Measurements from ENCODE around the gene RPL31. TPM values are rescaled to one million over a fixed set of nuclear protein-coding genes. Genes with fewer than 3 reads are reported as not detected.

The RPL31 gene
- total RNA-seq (1,000 to 10,000 TPM in 1 of 4 donors, 100 to 1,000 TPM in 3; 822 to 1,044 (median 917) TPM), polyA plus RNA-seq (3,971 TPM)
- long read RNA-seq, donor 1, transcript RPL31-208 (4 exons, 825 nt) = minor isoform, 56 of 170 reads
- long read RNA-seq, donor 1, transcript RPL31-201 (5 exons, 1,865 nt) = major isoform, 102 of 170 reads
- long read RNA-seq, donor 1, partial matches to known transcripts = 5 of 170 reads
- long read RNA-seq, donor 1, other reads (novel, unspliced or antisense) = 3 of 170 reads
- long read RNA-seq, donor 2, transcript RPL31-201 (5 exons, 1,865 nt) = major isoform, 153 of 182 reads
- long read RNA-seq, donor 2, transcript RPL31-208 (4 exons, 825 nt) = minor isoform, 25 of 182 reads
- long read RNA-seq, donor 2, partial matches to known transcripts = 1 of 182 reads
- long read RNA-seq, donor 2, other reads (novel, unspliced or antisense) = 2 of 182 reads
- long read RNA-seq, donor 3, transcript RPL31-208 (4 exons, 825 nt) = minor isoform, 6 of 82 reads
- long read RNA-seq, donor 3, transcript RPL31-201 (5 exons, 1,865 nt) = major isoform, 54 of 82 reads
- long read RNA-seq, donor 3, transcript RPL31-205 (4 exons, 716 nt) = minor isoform, 5 of 82 reads
- long read RNA-seq, donor 3, partial matches to known transcripts = 6 of 82 reads
- long read RNA-seq, donor 3, other reads (novel, unspliced or antisense) = 7 of 82 reads
- long read RNA-seq, donor 4, transcript RPL31-208 (4 exons, 825 nt) = minor isoform, 22 of 150 reads
- long read RNA-seq, donor 4, transcript RPL31-201 (5 exons, 1,865 nt) = major isoform, 120 of 150 reads
- long read RNA-seq, donor 4, partial matches to known transcripts = 2 of 150 reads
- long read RNA-seq, donor 4, other reads (novel, unspliced or antisense) = 3 of 150 reads

- Histone ChIP-seq H3K27ac (ENCODE audit: low read length) (peak within 1 kb of the TSS; percentile 63), H3K9me3 (ENCODE audit: control insufficient read depth, low read length) (no peaks in the 10 kb centered on the region), H3K27me3 (ENCODE audit: control insufficient read depth, insufficient read depth) (no peaks in the 10 kb centered on the region), H3K4me1 (ENCODE audit: control insufficient read depth, insufficient read depth, low read length) (peaks cover 3% of the 10 kb centered on the region), H3K4me3 (ENCODE audit: low read length) (peak within 1 kb of the TSS; percentile 81)
- 3% methylated on average over 59 of the region's 59 CpGs for WGBS
- ATAC-seq (peak; percentile 96 to 98), DNase-seq (peak; percentile 98 to 99 (median 98))
- intact Hi-C loops (cut with DNase I) = no loop called here
These were observed at the start of gene RPL31 for GRCh38 chr2:101001691-101002561. RPL31 (plus strand) TSS chr2:101002289; CDS start chr2:101002702, 413 bp downstream.

- no peaks in the 10 kb centered on the region for H3K9me3 ChIP-seq (ENCODE audit: control insufficient read depth, low read length)
- no peak overlapping the region for H3K27ac ChIP-seq (ENCODE audit: low read length)
- intact Hi-C loops (cut with DNase I) = no loop called here
- peaks cover 2% of the 10 kb centered on the region for H3K4me1 ChIP-seq (ENCODE audit: control insufficient read depth, insufficient read depth, low read length)
- DNase-seq = no peak
- WGBS = 94% methylated on average over 2 of the region's 2 CpGs
- no peak overlapping the region for H3K4me3 ChIP-seq (ENCODE audit: low read length)
- H3K27me3 ChIP-seq (ENCODE audit: control insufficient read depth, insufficient read depth) = no peaks in the 10 kb centered on the region
- ATAC-seq = no peak
These were observed 49.6 kb upstream of the RPL31 start for GRCh38 chr2:100952512-100952911.

- H3K27me3 ChIP-seq (ENCODE audit: control insufficient read depth, insufficient read depth) = no peaks in the 10 kb centered on the region
- peaks cover 2% of the 10 kb centered on the region for H3K4me1 ChIP-seq (ENCODE audit: control insufficient read depth, insufficient read depth, low read length)
- intact Hi-C loops (cut with DNase I) = no loop called here
- ATAC-seq (no peak), DNase-seq (no peak)
- no peak overlapping the region for H3K4me3 ChIP-seq (ENCODE audit: low read length)
- 93% methylated on average over 11 of the region's 11 CpGs for WGBS
- H3K9me3 ChIP-seq (ENCODE audit: control insufficient read depth, low read length) = no peaks in the 10 kb centered on the region
- H3K27ac ChIP-seq (ENCODE audit: low read length) = no peak overlapping the region
These were observed 48.6 kb upstream of the RPL31 start for GRCh38 chr2:100953406-100954043.

- Histone ChIP-seq H3K4me1 (ENCODE audit: control insufficient read depth, insufficient read depth, low read length) (peaks cover 2% of the 10 kb centered on the region), H3K9me3 (ENCODE audit: control insufficient read depth, low read length) (no peaks in the 10 kb centered on the region), H3K4me3 (ENCODE audit: low read length) (no peak overlapping the region), H3K27me3 (ENCODE audit: control insufficient read depth, insufficient read depth) (no peaks in the 10 kb centered on the region), H3K27ac (ENCODE audit: low read length) (no peak overlapping the region)
- no peak for ATAC-seq
- WGBS = 77% methylated on average over 6 of the region's 6 CpGs
- no peak for DNase-seq
- intact Hi-C loops (cut with DNase I) = no loop called here
These were observed 48.1 kb upstream of the RPL31 start for GRCh38 chr2:100954044-100954420.

- Histone ChIP-seq H3K4me1 (ENCODE audit: control insufficient read depth, insufficient read depth, low read length) (peaks cover 4% of the 10 kb centered on the region), H3K27me3 (ENCODE audit: control insufficient read depth, insufficient read depth) (no peaks in the 10 kb centered on the region), H3K4me3 (ENCODE audit: low read length) (no peak overlapping the region), H3K27ac (ENCODE audit: low read length) (no peak overlapping the region), H3K9me3 (ENCODE audit: control insufficient read depth, low read length) (no peaks in the 10 kb centered on the region)
- 91% methylated on average over 4 of the region's 4 CpGs for WGBS
- ATAC-seq (no peak), DNase-seq (no peak)
- intact Hi-C loops (cut with DNase I) = no loop called here
These were observed 46.9 kb upstream of the RPL31 start for GRCh38 chr2:100955226-100955625.

- WGBS = 96% methylated on average over 5 of the region's 5 CpGs
- no peaks in the 10 kb centered on the region for H3K27me3 ChIP-seq (ENCODE audit: control insufficient read depth, insufficient read depth)
- no peak overlapping the region for H3K4me3 ChIP-seq (ENCODE audit: low read length)
- no peaks in the 10 kb centered on the region for H3K9me3 ChIP-seq (ENCODE audit: control insufficient read depth, low read length)
- DNase-seq (no peak), ATAC-seq (no peak)
- H3K27ac ChIP-seq (ENCODE audit: low read length) = no peak overlapping the region
- intact Hi-C loops (cut with DNase I) = no loop called here
- peaks cover 4% of the 10 kb centered on the region for H3K4me1 ChIP-seq (ENCODE audit: control insufficient read depth, insufficient read depth, low read length)
These were observed 46.0 kb upstream of the RPL31 start for GRCh38 chr2:100956081-100956480.

- WGBS = 61% methylated on average over 16 of the region's 16 CpGs
- DNase-seq (no peak), ATAC-seq (peak; percentile 72 to 77)
- Histone ChIP-seq H3K27me3 (ENCODE audit: control insufficient read depth, insufficient read depth) (no peaks in the 10 kb centered on the region), H3K27ac (ENCODE audit: low read length) (peak overlapping the region; percentile 32), H3K4me1 (ENCODE audit: control insufficient read depth, insufficient read depth, low read length) (peaks cover 4% of the 10 kb centered on the region), H3K9me3 (ENCODE audit: control insufficient read depth, low read length) (no peaks in the 10 kb centered on the region), H3K4me3 (ENCODE audit: low read length) (no peak overlapping the region)
- intact Hi-C loops (cut with DNase I) = no loop called here
These were observed 44.0 kb upstream of the RPL31 start for GRCh38 chr2:100957996-100958653.

GRCh38 chr2:100959225-100959880 lies 42.7 kb upstream of the RPL31 start:
- 37% methylated on average over 6 of the region's 6 CpGs for WGBS
- H3K4me1 ChIP-seq (ENCODE audit: control insufficient read depth, insufficient read depth, low read length) = peaks cover 4% of the 10 kb centered on the region
- DNase-seq (no peak), ATAC-seq (no peak)
- no peaks in the 10 kb centered on the region for H3K9me3 ChIP-seq (ENCODE audit: control insufficient read depth, low read length)
- no peak overlapping the region for H3K4me3 ChIP-seq (ENCODE audit: low read length)
- no peak overlapping the region for H3K27ac ChIP-seq (ENCODE audit: low read length)
- H3K27me3 ChIP-seq (ENCODE audit: control insufficient read depth, insufficient read depth) = no peaks in the 10 kb centered on the region
- intact Hi-C loops (cut with DNase I) = no loop called here

GRCh38 chr2:100960688-100961087 lies 41.4 kb upstream of the RPL31 start:
- Histone ChIP-seq H3K4me3 (ENCODE audit: low read length) (no peak overlapping the region), H3K4me1 (ENCODE audit: control insufficient read depth, insufficient read depth, low read length) (peaks cover 4% of the 10 kb centered on the region), H3K27ac (ENCODE audit: low read length) (no peak overlapping the region), H3K27me3 (ENCODE audit: control insufficient read depth, insufficient read depth) (no peaks in the 10 kb centered on the region), H3K9me3 (ENCODE audit: control insufficient read depth, low read length) (no peaks in the 10 kb centered on the region)
- intact Hi-C loops (cut with DNase I) = no loop called here
- WGBS = 92% methylated on average over 4 of the region's 4 CpGs
- no peak for ATAC-seq
- DNase-seq = no peak
